PC-9 (cell line): ENCODE measurements around the gene HINT2.

Experiments
- CTCF ChIP-seq: fragments of 200-600 bp; sonication (generic); conservative IDR thresholded peaks from 2 replicates; pipeline ENCODE4 v1.6.1; 2017; ENCODE audit warnings: mixed run types, antibody characterized with exemption, mild to moderate bottlenecking, moderate library complexity
- EZH2 ChIP-seq: fragments of 200-600 bp; sonication (generic); IDR thresholded peaks from 2 replicates; pipeline ENCODE4 v1.8.0; 2017; ENCODE audit warnings: antibody characterized with exemption, low read depth

GRCh38 chr9:35800530-35800929 is 14.3 kb downstream of the HINT2 start:
- TF ChIP-seq CTCF (no peak), EZH2 (no peak)
